SW 1271 (cell line): ENCODE measurements around the gene ZNRF1.
A peak's percentile ranks its signal among the peaks of the same experiment; 100 is the strongest.
"Not testable (repeated sequence)": the region's sequence is repeated elsewhere in the genome, so short reads cannot be mapped to it uniquely, and the experiment has no call there.

Experiments
- DNase-seq, 2 experiments: peaks; one replicate each; lab custom pipeline; 2025; lab: John Stamatoyannopoulos, UW

Gene ZNRF1

DNA sequence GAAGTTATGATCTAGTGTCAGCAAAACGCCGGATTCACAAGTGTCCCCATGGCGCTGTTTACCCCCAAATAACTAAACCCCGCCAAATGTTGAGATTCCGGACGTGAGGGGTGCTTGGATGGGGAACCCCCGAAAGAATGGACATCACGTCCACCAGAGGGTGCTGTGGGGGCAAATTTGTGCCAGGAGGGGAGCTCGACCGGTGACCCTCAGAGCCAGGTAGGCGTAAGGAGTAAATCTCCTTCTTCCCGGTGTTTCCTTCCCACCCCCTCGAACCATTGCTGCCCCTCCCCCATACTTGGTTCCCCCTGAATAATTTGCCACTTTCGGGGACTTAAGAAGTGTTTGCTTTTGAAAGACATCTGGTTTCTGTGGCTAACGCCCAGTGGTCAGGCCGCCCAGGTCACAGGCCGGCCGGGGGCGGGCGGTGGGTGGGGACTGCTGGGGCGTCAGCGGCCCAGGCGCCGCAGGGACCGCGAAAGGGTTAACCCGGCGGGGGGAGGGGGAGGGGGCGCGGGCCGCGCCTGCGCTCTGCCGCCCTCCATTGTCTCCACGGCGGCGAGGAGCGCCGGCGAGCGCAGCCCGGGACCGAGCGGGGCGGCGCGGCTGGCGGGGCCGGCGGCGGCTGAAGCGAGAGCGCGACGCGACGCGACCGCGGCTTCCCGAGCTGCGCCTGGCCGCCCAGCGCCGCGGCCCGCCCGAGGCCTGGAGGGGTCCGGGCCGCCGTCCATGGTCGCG lies at the start of gene ZNRF1:
Gene ZNRF1 (plus strand): TSS at position 544 of the 738 bp plus-strand sequence. CDS start 648 bp downstream, outside the sequence.
- DNase-seq: peak; percentile 64 to 83

DNA sequence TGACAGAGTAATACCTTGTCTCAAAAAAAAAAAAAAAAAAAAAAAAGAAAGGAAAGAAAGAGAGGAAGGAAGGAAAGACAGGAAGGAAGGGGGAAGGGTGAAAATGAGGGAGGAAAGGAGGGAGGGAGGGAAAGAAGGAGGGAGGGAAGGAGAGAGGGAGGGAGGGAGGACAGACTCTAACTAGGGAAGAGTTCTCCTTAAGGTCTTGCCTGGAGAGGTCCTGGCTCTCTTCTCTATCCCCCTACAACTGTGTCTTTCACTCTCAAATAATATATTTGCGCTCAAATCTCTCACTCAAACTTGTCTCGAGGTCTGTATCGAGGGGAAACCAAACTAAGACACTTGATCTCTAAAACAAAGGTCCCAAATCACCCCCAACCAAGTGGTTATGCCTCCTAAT lies 49.5 kb upstream of the ZNRF1 start:
- DNase-seq: no peak

DNA sequence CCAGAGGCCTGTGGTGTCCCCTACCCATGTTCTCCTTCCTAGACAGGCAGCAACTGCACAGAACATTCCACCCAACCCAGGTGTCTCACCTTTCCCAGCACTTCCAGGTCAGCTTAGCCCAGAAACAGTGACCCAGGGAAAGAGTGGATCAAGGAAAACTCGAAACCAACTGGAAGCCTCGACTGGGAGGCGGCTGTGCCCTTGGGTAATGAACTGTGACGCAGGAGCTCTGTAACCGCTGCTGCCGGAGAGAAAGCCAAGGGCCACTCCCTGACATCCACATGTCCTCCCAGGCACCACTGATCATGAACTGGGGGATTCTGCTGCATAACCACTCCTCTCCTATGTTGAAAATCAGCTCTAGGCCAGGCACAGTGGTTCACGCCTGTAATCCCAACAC lies 48.3 kb upstream of the ZNRF1 start:
- DNase-seq: no peak

DNA sequence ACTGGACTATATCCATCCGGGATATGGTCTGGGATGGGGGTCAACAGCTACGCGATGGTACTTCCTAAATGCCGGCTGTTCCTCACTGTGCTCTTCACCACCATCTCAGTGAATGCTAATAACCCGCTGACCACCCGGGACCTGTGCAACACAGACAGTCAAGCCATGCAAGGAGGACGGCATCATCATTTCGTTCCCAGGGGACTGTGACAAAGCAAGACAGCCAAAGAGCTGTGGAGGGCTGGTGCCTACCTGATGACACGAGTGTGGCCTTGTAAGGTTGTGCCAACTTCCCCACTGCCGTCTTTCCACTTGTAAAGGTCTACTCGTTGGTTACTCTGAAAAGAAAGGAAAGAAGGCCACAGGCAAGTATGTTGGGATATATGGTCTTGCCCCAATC lies 47.6 kb upstream of the ZNRF1 start:
- DNase-seq: no peak

DNA sequence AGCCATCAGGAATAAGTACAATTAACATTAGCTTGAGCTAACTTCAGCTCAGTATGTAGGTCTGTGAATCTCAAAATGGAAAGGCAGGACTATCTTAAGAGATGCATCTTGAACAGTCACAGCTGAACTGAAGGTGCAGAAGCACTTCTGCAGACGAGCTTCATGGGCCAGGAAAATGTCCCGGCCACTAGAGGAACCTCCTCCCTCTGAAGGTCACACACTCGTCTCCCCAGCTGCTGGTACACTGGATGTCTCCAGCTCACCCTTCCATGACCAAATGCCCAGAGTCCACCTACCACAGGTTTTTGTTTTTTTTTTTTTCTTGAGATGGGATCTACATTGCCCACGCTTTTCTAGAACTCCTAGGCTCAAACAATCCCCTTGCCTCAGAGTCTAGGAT lies 47.1 kb upstream of the ZNRF1 start:
- no peak for DNase-seq

DNA sequence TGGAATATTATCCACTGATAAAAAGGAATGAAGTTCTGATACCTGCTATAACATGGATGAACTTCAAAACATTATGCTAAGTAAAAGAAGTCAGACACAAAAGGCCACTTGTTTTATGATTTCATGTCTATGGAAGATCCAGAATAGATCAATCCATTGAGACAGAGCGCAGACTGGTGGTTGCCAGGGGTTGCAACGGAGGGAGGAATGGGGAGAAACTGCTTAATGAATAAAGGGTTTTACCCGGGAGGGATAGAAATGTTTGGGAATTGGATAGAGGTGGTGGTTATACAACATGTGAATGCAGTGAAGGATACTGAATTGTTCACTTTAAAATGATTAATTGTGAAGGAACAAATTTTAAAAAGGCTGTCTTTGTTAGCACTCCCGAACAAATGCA lies 44.1 kb upstream of the ZNRF1 start:
- DNase-seq: no peak

DNA sequence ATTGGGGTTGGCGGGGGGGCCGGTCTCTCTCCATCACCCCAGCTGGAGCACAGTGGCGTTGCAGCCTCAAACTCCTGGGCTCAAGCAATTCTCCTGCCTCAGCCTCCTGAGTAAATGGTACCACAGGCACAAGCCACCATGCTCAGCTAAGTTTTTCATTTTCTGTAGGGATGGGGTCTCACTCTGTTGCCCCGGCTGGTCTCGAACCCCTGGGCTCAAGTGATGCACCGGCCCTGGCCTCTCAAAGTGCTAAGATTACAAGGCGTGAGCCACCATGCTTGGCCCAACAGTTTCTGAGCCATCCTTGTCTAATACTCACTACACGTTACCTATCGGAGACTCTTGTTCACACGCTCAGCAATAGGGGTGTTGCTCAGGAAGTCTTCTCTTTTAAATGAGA lies 25.5 kb upstream of the ZNRF1 start:
- no peak for DNase-seq

DNA sequence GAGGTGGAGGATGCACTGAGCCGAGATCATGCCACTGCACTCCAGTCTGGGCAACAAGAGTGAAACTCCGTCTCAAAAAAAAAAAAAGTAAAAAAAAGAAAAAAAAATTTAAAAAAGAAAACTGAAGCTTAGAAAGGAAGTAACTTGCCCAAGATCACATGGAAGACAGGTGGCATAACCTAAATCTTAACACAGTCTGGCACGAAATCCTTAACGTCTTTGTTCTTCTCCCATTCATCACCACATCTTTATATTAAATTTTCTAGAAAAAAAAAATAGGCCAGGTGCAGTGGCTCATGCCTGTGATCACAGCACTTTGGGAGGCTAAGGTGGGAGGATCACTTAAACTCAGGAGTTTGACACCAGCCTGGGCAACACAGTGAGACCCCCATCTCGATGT lies 23.2 kb upstream of the ZNRF1 start:
- no peak for DNase-seq

DNA sequence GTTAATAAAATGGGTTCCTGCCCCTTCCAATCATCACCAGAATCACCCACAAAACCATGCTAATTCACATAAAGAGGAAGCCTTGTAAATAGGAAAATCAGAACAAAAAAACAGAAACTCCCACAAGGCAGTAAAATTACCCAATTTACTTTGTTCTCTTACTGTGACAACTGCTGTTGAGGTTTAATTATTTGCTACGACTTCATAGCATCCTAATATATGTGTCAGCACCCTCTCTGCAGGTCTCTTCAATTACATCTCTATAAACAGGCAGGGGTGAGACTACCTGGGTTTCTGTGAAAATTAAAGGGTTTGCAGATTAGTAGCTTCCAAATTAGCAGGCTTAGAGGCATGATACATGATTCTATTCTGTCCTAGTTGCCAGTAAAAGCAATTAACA lies 16.6 kb upstream of the ZNRF1 start:
- DNase-seq: no peak

DNA sequence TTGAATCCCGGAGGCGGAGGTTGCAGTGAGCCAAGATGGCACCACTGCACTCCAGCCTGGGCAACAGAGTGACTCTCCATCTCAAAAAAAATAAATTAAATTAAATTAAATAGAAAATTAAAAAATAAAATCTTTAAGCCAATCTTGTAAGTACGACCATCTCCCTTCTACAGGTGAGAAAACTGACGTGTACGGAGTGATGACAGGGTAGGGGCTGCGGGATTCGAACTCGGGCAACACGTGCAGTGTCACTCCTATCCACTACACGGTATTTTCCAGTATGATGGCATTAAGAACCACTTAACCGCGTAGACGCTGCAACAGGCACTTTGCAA lies 14.7 kb upstream of the ZNRF1 start:
- no peak for DNase-seq

DNA sequence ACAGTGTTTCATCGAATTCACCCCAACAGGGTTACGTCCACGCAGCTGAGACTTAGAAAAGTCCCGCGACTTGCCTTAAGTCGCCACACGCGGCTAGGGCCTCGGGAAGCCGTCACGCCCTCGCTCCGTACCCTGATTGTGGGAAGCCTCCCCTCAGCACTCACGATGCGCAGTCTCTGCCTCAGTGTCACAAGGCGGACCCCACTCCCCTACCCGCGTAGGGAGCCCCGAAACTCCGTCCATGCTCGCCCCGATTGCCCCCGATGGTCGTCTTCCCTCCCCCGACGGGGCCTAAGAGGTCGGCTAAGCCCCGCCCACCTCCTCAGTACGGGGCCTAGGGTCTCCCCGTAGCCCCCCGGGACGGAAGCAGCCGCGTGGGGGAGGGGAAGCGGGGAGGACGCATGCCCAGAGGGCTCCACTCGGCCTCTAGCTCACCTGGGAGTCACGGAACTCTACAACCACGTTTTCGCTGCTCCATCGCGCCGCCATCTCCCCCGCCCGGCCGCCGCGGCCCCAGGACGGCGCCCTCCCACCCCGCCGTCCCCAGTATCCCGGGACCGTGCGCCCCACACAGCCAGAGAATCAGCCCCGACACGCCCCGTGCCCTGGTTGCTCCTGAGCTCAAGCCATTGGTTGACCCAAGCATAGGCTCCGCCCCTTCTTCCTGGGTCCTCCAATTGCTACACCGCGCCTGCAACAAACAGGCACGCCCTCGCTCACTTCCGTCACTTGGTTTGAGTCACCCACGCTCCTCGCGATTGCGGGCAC lies 14.1 kb upstream of the ZNRF1 start, which contains the start of gene WDR59:
Gene WDR59 (minus strand): TSS at position 595 of the 768 bp plus-strand sequence. CDS start 106 bp downstream, at position 489.
- DNase-seq: peak; percentile 99

DNA sequence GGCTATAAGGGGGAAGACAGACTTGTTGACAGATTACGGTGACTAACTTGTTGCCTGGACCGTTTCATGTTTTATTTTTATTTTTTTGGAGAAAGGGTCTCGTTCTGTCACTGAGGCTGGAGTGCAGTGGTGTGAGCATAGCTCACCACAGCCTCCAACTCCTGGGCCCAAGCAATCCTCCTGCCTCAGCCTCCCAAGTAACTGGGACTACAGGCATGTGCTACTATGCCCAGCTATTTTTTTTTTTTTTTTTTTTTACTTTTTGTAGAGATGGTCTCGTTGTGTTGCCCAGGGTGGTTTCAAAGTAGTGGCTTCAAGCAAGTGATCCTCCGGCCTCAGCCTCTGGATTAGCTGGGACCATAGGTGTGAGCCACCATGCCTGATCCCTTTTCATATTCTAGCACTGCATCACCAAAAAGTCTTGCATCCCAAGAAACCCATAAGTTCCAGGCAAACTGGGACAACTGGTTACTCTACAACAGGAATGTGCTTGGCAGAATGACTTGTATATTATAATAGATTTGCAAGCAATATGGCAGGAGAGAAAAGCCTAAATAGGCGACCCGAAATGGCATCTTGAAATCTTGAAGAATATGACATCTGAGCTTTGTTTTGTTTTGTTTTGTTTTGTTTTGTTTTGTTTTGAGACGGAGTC lies 11.7 kb upstream of the ZNRF1 start:
- DNase-seq: no peak

DNA sequence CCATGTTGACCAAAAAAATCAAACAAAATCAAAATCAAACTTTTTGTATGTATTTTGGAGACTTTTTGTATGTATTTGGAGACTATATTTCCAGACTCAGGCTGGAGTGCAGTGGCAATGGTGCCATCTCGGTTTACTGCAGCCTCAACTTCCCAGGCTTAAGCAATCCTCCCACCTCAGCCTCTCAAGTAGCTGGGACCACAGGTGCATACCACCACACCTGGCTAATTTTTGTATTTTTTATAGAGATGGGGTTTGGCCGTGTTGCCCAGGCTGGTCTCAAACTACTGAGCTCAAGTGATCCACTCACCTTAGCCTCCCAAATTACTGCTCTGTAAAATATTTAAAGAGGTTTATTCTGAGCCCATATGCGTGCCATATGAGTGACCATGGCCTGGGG lies 9.0 kb upstream of the ZNRF1 start:
- not testable (repeated sequence) for DNase-seq

DNA sequence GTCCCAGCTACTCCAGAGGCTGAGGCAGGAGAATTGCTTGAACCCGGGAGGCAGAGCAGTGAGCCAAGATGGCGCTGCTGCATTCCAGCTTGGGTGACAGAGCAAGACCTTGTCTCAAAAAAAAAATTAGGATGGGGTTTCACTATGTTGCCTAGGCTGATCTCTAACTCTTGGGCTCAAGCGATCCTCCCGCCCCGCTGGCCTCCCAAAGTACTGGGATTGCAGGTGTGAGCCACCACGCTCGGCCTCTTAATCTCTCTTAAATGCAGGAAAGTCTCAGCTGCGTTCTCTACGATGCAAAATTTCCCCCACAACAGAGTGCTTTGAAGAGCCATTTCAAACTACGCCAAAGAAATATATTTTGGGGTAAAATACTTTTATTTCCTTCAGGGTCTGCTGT lies 8.0 kb upstream of the ZNRF1 start:
- no peak for DNase-seq

DNA sequence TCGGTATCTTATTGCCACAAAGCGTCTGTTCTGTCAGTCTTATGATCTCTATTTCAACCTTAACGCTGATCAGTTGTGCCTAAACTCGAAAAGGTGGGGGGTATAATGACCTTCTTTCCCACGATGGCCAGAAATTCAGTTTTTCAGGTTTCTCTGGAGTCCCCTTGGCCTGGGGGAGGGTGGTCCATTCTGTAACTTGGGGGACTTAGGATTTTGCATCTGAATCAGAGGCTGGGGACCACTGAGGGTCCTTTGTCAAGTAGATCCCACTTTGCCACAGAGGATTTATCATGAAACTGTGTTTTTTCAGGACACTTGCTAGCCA lies 7.6 kb upstream of the ZNRF1 start:
- DNase-seq: no peak

DNA sequence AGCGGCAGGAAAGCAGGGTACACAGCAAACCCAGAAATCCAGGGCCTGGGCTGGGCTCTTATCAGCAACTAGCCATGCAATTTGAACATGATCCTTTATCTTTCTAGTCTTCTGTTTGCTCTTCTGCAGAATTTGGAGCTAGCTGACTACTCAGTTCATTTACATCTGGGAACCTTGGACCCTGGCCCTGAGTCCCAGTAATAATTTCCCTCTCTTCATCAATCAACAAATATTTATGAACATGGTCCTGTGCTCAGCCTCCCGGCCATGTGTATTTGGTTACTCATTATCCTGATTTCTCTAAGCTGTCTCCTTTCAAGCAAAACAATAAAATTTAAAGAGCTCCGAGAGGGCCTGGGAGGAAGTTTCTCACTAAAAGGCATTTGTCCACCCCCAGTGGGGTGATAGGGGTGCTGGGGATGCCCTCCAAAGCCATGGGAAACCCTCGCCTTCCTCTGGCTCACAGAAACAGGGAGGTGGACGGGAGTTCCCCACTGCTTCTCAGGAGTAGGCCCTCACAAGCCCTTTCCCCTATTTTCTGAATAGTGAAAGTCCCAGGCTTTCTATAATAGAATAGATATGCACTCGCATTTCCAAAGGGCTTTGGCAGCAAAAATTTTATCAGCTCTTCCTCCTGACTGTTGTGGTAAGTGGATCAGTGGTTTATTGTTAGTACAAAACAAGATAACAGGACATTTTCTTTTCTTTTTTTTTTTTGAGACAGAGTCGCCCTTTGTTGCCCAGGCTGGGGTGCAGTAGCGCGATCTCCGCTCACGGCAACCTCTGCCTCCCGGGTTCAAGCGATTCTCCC lies 7.0 kb upstream of the ZNRF1 start:
- DNase-seq: no peak

DNA sequence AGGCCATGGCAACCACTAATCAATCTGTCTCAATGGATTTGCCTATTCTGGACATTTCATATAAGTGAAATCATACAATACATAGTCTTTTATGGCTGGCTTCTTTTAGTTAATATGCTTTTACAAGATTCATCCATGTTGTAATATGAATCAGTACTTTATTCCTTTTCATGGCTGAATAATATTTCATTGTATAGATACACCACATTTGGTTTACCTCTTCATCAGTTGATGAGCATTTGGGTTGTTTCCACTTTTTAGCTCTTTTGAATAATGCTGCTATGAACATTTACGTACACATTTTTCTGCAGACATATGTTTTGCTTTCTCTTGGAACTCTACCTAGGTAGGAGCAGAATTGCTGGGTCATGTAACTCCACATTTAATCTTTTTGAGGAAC lies 2.8 kb upstream of the ZNRF1 start:
- DNase-seq: no peak

DNA sequence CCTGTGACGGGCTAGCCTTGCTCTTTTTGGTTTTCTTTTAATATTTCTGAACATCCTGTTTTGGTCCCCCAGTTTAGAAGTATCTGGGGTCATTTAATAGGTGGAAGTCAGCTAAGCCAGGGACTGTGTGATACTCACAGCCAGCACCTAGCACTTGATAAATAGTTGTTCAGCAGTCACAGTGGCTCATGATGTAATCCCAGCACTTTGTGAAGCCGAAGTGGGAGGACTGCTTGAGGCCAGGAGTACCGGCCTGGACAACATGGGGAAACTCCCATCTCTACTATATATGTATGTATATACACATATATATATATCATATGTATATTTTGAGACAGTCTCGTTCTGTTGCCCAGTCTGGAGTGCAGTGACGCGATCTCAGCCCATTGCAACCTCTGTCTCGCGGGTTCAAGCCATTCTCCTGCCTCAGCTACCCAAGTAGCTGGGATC lies 1.8 kb upstream of the ZNRF1 start:
- DNase-seq: no peak

DNA sequence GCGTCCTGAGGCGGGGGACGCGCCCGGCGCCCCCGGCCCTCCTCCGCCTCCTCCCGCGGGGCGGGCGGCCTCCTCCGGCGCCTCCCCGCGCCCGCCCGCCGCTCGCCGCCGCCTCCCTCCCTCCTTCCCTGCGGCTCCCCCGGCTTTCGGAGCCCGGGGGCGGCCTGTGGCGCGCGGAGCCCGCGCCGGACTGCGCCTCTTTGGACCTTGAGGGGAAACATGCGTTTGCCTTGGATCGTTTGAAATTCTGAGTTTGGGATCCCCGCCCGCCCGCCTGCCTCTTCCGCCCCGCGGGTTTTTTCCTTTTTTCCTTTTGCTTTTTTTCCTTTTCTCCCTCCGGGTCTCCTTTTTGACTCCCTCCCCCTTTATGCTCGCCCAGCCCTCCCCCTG lies 390 bp downstream of the ZNRF1 start:
- no peak for DNase-seq

DNA sequence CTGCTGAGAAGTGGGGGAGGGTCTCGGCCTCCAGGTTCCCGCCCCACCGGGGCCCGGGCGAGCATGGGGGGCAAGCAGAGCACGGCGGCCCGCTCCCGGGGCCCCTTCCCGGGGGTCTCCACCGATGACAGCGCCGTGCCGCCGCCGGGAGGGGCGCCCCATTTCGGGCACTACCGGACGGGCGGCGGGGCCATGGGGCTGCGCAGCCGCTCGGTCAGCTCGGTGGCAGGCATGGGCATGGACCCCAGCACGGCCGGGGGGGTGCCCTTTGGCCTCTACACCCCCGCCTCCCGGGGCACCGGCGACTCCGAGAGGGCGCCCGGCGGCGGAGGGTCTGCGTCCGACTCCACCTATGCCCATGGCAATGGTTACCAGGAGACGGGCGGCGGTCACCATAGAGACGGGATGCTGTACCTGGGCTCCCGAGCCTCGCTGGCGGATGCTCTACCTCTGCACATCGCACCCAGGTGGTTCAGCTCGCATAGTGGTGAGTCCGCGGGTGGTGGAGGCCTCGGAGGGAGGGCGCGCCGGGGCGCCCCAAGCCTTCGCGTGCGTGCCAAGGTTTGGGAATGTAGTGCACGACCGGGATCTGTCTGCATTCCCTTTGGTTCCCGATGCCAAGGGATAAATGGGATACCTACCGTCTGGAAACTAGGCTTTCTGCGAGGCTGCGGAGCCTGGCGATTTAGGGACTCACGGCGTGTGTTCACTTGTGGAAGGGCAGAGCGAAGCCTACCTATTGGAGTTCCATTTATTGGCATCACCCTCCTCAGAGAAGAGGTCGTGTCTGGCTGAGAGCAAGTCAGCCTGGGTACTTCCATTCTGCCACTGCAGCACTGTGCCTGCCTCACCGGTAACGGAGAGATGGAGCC lies 1.0 kb downstream of the ZNRF1 start:
- DNase-seq: no peak

DNA sequence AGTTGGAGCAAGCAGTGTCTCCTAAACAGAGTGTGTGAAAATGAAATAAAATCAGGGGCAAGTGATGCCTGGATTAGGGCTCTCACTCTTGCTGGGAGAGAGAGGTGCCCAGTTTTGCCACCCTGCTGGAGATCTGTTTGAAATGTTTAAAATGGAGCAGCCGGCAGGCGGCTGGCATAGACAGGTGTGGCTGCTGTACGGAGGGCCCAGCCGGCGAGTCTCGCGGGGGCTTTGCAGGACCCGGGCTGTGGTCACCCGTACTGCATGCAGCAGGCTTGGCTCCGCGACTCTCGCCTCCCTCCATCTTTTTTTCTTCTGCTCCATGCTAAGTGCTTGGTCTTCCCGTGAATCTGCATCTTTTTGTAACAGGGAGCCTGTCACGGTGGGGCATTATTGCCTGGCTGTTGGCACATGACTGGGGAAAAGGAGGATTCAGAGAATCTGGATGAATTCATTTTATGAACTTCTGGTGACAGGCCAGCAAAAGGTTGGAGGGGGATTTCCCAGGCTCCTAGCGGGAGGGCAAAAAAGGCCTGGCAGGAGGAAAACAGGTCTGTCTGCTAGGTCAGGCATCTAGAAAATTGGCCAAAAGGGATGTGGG lies 1.8 kb downstream of the ZNRF1 start:
- no peak for DNase-seq
